Uterus (tissue), 4 donors: ENCODE measurements around the gene KLHL3. TPM values are rescaled to one million over a fixed set of nuclear protein-coding genes. Genes with fewer than 3 reads are reported as not detected.
A peak's percentile ranks its signal among the peaks of the same experiment; 100 is the strongest.

ENCODE experiments used
- DNase-seq, 2 donors: peaks; one replicate each; pipeline ENCODE4 v3.0.0-alpha.2; 2019 to 2020
- H3K27ac ChIP-seq, 2 donors: fragments of 200-600 bp; sonication (generic); 1 replicate in 1 of 2; 2 replicates in 1 of 2; pipeline ENCODE4 v1.5.1; 2016 to 2018
- H3K27me3 ChIP-seq, 2 donors: fragments of 200-600 bp; sonication (generic); one replicate each; pipeline ENCODE4 v1.5.1; 2018 to 2019; ENCODE audit warnings: control low read depth in 1 of 2
- H3K36me3 ChIP-seq, 2 donors: fragments of 200-600 bp; sonication (generic); one replicate each; pipeline ENCODE4 v1.5.1; 2019; ENCODE audit warnings: control low read depth in 1 of 2
- H3K4me1 ChIP-seq, 2 donors: fragments of 200-600 bp; sonication (generic); one replicate each; pipeline ENCODE4 v1.5.1; 2018 to 2019; ENCODE audit warnings: control low read depth in 1 of 2
- H3K4me3 ChIP-seq, 2 donors: fragments of 200-600 bp; sonication (generic); 1 replicate in 1 of 2; 2 replicates in 1 of 2; pipeline ENCODE4 v1.5.1; 2018 to 2019; ENCODE audit warnings: mild to moderate bottlenecking in 1 of 2
- H3K9me3 ChIP-seq, 2 donors: fragments of 200-600 bp; sonication (generic); one replicate each; pipeline ENCODE4 v1.5.1; 2019; ENCODE audit warnings: control low read depth in 1 of 2
- POLR2A ChIP-seq, 2 donors: fragments of 450-650 bp; IDR thresholded peaks; one replicate each; pipeline ENCODE4 v1.6.1; 2016; ENCODE audit warnings: antibody characterized with exemption in 2 of 2, mild to moderate bottlenecking in 1 of 2, moderate library complexity in 1 of 2
- intact Hi-C: fragments of 100-400 bp; cut with DNase I; formaldehyde crosslinking; loops from one replicate; pipeline ENCODE4 v1.15.1; 2023; ENCODE audit warnings: low total_unique reads
- total RNA-seq, 4 donors: library from RNA; depleted of rRNA in 3 of 4; stranded (reverse); fragments of >200 nt in 3 of 4; gene quantifications; one replicate each; pipeline versions ENCODE4 v1.1.0 to v1.2.4, GENCODE V29; 2014 to 2023
- TF ChIP-seq, protein P1 (sequence below), 4 experiments: fragments of 200-600 bp in 2 of 4; fragments of 450-650 bp in 2 of 4; sonication (generic) in 2 of 4; IDR thresholded peaks; one replicate each; pipeline ENCODE4 v1.5.1; 2016 to 2019; ENCODE audit warnings: antibody characterized with exemption in 4 of 4, mild to moderate bottlenecking in 2 of 4, moderate library complexity in 1 of 4
- donor health status: DM: yes; HTN: yes; CAD: no.

Gene KLHL3
- total RNA-seq, 4 donors from 2014 or later, result 3.1 to 21.8 (median 8.9) TPM

DNA sequence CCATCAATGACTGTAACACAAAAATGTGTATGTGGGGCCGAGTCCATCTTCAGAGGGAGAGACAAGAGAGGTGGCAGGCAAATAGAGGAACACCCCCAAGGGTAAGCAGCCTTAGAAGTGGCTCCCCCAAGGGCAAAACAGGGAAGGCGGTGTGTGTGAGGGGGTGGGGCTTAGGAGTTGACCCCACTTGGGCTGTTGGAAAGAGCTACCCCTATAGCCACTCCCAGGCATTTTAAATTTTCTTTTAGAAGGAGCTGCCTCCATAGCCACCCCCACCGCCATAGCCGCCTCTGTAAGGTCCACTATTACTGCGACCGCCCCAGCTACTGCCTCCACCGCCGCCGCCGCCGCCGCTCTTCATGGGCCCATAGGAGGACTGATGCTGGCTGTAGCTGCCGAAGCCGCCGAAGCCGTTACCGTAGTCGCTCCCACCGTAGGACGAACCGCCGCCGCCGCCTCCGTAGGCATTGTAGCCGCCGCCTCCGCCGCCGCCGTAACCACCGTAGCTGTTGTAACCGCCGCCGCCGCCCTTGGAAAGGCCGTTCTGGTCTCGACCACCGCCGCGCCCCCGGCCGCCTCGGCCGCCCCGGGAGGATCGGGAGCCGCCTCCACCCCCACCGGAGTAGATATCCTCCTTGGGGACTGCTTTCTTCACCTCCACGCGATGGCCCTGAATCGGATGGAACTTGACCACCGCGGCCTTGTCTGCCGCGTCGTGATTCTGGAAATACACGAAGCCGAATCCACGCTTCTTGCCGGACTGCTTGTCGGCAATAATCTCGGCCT lies 17.2 kb upstream of the KLHL3 start:
- no peak for TF ChIP-seq POLR2A (IDR thresholded peaks at IDR 0.05)
- TF ChIP-seq, protein P1, sequence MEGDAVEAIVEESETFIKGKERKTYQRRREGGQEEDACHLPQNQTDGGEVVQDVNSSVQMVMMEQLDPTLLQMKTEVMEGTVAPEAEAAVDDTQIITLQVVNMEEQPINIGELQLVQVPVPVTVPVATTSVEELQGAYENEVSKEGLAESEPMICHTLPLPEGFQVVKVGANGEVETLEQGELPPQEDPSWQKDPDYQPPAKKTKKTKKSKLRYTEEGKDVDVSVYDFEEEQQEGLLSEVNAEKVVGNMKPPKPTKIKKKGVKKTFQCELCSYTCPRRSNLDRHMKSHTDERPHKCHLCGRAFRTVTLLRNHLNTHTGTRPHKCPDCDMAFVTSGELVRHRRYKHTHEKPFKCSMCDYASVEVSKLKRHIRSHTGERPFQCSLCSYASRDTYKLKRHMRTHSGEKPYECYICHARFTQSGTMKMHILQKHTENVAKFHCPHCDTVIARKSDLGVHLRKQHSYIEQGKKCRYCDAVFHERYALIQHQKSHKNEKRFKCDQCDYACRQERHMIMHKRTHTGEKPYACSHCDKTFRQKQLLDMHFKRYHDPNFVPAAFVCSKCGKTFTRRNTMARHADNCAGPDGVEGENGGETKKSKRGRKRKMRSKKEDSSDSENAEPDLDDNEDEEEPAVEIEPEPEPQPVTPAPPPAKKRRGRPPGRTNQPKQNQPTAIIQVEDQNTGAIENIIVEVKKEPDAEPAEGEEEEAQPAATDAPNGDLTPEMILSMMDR (IDR thresholded peaks at IDR 0.05), result no peak
- H3K9me3 ChIP-seq, result no peaks in the 10 kb centered on the region
- peaks cover 0 to 4% of the 10 kb centered on the region in 2 donors for H3K4me1 ChIP-seq
- H3K27me3 ChIP-seq, result no peaks in the 10 kb centered on the region
- H3K27ac ChIP-seq, result peak overlapping the region; percentile 98 to 100
- DNase-seq, result peak; percentile 24 to 32
- intact Hi-C loops, result no loop called here
- no peaks in the 10 kb centered on the region for H3K36me3 ChIP-seq
- H3K4me3 ChIP-seq, result peak overlapping the region; percentile 64 to 95

DNA sequence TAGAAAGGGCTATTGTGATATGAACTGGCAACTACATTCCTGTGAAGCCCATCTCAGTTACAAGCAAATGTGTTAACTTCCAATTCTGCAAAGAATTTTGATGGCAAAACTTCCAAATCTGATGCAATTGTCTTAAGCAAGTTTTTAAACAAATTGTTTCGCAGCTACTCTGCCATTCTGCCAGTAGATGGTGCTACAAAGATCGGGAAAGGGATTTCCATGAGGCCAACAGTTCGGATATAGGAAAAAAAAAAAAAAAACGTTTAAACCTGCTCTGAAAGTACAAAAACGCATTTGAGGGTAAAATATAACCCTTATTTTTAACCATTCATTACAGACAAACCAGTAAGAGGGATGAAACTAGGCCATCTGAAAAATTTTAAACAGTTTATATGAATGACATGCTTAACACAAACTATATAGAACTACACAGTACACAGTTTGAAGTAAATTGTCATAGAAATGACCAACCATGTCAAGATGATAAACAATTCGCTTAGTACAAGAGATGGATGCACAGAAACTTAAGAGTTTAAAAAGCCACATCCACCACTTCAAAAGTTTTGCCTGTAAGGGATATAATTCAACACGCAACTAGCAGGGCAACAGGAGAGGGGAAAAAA lies 16.1 kb upstream of the KLHL3 start:
- peak overlapping the region; percentile 64 to 95 for H3K4me3 ChIP-seq
- H3K27me3 ChIP-seq, result no peaks in the 10 kb centered on the region
- intact Hi-C loops, result no loop called here
- peaks cover 0 to 4% of the 10 kb centered on the region in 2 donors for H3K4me1 ChIP-seq
- H3K27ac ChIP-seq, result peak overlapping the region; percentile 98 to 100
- TF ChIP-seq, protein P1 (IDR thresholded peaks at IDR 0.05), result peak; percentile 59 to 77 (median 65)
- TF ChIP-seq POLR2A (IDR thresholded peaks at IDR 0.05), result no peak
- H3K36me3 ChIP-seq, result no peaks in the 10 kb centered on the region
- no peaks in the 10 kb centered on the region for H3K9me3 ChIP-seq
- DNase-seq, result peak in 1 of 2 donors; percentile 40

DNA sequence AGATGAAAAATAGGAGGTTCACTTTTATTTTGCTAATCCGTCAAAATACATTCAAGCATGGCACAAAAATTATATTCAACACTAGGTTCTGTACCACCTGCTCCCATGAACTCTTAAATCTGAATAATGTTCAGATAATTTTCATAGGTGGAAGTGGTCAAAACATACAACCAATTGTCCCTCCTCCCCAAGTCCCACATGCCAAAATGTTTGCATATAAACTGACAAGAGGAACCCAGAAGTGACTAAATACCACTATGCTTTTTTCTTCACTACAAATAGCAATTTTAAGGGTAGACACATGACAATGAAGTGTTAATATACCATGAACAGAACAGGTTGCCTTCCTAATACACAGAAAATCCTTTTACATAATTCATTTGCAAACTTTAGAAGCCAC lies 14.5 kb upstream of the KLHL3 start:
- Histone ChIP-seq H3K27ac (no peak overlapping the region), H3K4me3 (no peak overlapping the region), H3K36me3 (no peaks in the 10 kb centered on the region), H3K27me3 (no peaks in the 10 kb centered on the region), H3K4me1 (peaks cover 0 to 4% of the 10 kb centered on the region in 2 donors), H3K9me3 (no peaks in the 10 kb centered on the region)
- intact Hi-C loops, result no loop called here
- DNase-seq, result no peak
- TF ChIP-seq, protein P1 (IDR thresholded peaks at IDR 0.05), result no peak
- TF ChIP-seq POLR2A (IDR thresholded peaks at IDR 0.05), result no peak

DNA sequence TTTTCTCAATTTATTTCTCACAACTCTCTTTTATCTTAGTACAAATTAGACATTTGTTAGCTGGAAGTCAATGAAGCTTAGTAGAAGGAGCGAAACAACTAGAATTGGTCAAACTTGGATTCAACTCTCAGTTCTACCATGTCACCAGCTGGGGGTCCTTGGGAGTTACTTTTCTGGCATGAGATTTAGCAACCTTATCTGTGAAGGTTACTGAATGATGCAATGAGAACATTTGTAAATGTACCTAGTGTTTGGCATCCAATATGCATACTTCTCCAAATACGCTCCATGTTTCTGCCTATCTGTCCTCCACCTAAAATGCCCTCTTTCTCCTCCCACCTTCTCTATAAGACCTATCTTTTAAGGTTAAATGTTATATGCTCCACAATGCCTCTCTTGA lies 12.0 kb upstream of the KLHL3 start:
- H3K9me3 ChIP-seq, result no peaks in the 10 kb centered on the region
- TF ChIP-seq POLR2A (IDR thresholded peaks at IDR 0.05), result no peak
- TF ChIP-seq, protein P1 (IDR thresholded peaks at IDR 0.05), result no peak
- H3K4me3 ChIP-seq, result no peak overlapping the region
- H3K27me3 ChIP-seq, result no peaks in the 10 kb centered on the region
- H3K4me1 ChIP-seq, result peaks cover 0 to 4% of the 10 kb centered on the region in 2 donors
- H3K27ac ChIP-seq, result no peak overlapping the region
- intact Hi-C loops, result no loop called here
- no peaks in the 10 kb centered on the region for H3K36me3 ChIP-seq
- no peak for DNase-seq

DNA sequence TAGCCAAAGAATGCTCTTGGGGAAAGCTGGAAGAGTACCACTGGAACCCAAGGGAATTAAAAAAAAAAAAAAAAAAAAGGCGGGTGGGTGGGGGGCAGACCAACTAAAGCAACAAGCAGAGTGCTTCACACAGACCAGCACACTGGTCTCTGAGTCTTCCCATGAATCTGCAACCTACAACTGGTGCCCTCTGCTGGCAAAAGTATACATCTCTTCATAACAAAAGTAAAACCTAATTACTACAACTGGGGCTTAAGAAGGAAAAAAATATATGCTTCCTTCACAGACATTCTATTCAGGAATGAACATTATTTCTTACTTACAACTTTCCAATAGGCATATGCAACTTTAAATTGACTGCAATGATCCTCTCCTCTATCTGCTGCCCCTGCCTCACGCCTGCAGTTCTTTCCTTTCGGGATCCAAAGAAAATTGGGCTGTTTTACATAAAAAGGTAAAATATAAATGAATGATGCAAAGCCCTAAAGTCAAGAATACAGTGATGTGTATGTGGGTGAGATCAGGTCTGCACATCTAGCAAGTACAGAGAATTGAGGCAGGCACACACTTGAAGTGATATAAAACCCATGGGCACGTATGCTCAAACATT lies 7.2 kb upstream of the KLHL3 start:
- no peak for TF ChIP-seq POLR2A (IDR thresholded peaks at IDR 0.05)
- TF ChIP-seq, protein P1 (IDR thresholded peaks at IDR 0.05), result peak; percentile 47 to 71 (median 58)
- peak; percentile 33 to 50 for DNase-seq
- H3K36me3 ChIP-seq, result no peaks in the 10 kb centered on the region
- H3K4me1 ChIP-seq, result no peaks in the 10 kb centered on the region
- no peaks in the 10 kb centered on the region for H3K9me3 ChIP-seq
- H3K27me3 ChIP-seq, result no peaks in the 10 kb centered on the region
- intact Hi-C loops, result no loop called here
- no peak overlapping the region for H3K4me3 ChIP-seq
- no peak overlapping the region for H3K27ac ChIP-seq
